Mucosa of rectum (tissue), 2 donors: Measurements from ENCODE around the gene CAMTA1.

Source experiments
- H3K27ac ChIP-seq, 2 donors: one replicate each; pipeline ENCODE4 v1.7.0; 2013; ENCODE audit warnings: inconsistent platforms in 2 of 2, low read depth in 2 of 2, low read length in 2 of 2
- H3K27me3 ChIP-seq, 2 donors: one replicate each; pipeline ENCODE4 v1.7.0; 2013; ENCODE audit warnings: low read length in 2 of 2; ENCODE audit not compliant: control insufficient read depth in 2 of 2, insufficient read depth in 2 of 2
- H3K36me3 ChIP-seq, 2 donors: one replicate each; pipeline ENCODE4 v1.7.0; 2013; ENCODE audit warnings: low read length in 2 of 2; ENCODE audit not compliant: control insufficient read depth in 2 of 2, insufficient read depth in 2 of 2
- H3K4me1 ChIP-seq, 2 donors: one replicate each; pipeline ENCODE4 v1.7.0; 2013; ENCODE audit warnings: low read length in 2 of 2, mild to moderate bottlenecking in 1 of 2; ENCODE audit not compliant: control insufficient read depth in 2 of 2, insufficient read depth in 2 of 2
- H3K4me3 ChIP-seq, 2 donors: one replicate each; pipeline ENCODE4 v1.7.0; 2013; ENCODE audit warnings: low read length in 2 of 2
- H3K9ac ChIP-seq, 2 donors: one replicate each; pipeline ENCODE4 v1.7.0; 2013; ENCODE audit warnings: low read length in 2 of 2, low read depth in 1 of 2, mild to moderate bottlenecking in 1 of 2
- H3K9me3 ChIP-seq, 2 donors: one replicate each; pipeline ENCODE4 v1.7.0; 2013; ENCODE audit warnings: low read length in 2 of 2; ENCODE audit not compliant: control insufficient read depth in 2 of 2
- donor health status: healthy.
- donor health status: Normal muscosa, but diverticular disease.

CAMTA1 gene

DNA sequence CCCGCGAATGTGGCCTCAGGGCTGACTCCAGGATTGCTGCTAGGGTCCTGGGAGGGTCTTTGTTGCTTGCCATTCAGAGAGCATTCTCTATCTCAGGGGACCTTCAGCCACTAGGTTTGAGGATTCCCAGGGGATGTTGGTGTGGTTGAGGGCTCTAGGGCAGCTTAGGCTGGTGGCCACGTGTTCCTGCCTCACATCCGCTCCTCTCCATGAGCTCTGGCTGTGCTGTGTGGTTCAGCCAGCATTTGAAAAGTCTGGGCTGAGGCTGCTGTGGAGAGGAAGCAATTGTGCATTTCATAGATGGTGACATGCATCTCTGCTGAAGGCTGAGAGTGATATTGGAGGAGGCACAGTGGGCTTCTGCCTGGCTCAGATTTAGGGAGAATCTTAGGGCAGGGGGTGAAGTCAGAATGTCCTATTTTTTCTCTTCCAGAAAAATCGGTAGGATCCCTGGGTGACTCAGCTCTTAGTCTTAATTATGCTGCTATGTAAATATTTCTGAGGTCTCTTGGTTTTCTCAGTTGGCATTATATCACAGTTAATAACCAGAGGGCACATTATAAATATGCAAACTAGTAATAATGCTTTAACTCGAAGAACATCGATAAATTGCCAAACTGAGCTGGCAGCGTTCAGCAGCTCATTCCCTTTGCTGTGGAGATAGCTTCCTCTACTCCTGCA is 182.3 kb downstream of the CAMTA1 start:
- Histone ChIP-seq H3K27me3 (no peaks in the 10 kb centered on the region), H3K36me3 (no peaks in the 10 kb centered on the region), H3K4me1 (peaks cover 7 to 22% of the 10 kb centered on the region in 2 donors), H3K9ac (no peak overlapping the region), H3K4me3 (no peak overlapping the region), H3K27ac (no peak overlapping the region), H3K9me3 (no peaks in the 10 kb centered on the region)

DNA sequence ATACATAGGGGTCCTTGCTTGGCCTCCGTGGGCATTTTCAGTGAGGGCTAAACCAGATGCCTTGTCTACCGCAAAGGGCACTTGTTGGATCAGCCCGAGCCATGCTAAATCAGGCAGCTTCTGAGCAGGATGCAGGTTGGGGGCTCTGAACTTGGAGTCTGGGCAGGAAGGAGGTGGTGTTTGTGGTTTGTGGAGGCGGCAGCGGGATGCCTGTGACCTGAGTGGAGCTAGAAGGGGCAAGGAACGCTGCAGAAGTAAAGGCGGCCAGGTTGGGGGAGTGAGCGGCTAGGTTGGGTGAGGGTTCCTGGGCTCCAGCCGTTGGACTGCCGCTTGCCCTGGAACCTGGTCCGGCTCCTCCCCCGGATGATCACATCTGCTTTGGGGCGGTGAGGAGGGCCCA is 183.9 kb downstream of the CAMTA1 start:
- no peaks in the 10 kb centered on the region for H3K36me3 ChIP-seq
- H3K9ac ChIP-seq = no peak overlapping the region
- no peak overlapping the region for H3K27ac ChIP-seq
- H3K27me3 ChIP-seq = no peaks in the 10 kb centered on the region
- no peaks in the 10 kb centered on the region for H3K9me3 ChIP-seq
- peaks cover 7 to 13% of the 10 kb centered on the region in 2 donors for H3K4me1 ChIP-seq
- H3K4me3 ChIP-seq = no peak overlapping the region

- Histone ChIP-seq H3K36me3 (no peaks in the 10 kb centered on the region), H3K27me3 (no peaks in the 10 kb centered on the region)
Measured at GRCh38 chr1:6969762-6970161, 184.5 kb downstream of the CAMTA1 start.

DNA sequence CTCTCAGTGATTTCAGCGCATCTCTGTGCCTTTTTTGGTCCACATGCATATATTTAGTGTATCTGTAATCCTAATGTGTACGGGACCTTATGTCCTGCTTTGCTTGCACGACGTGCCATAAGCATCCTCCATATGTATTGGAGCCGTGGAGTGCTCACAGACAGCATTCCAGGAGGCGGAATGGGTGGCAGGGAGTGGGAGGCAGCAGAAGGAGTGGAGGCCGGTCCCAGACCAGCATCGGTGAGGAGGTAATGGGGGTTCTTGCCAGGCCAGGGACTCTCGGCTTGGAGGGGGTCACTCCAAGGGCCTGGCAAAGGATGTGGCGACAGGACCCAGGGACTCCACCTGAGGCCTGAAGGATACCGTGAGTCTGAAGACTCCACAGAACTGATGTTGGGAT is 185.0 kb downstream of the CAMTA1 start:
- Histone ChIP-seq H3K9me3 (no peaks in the 10 kb centered on the region), H3K27ac (no peak overlapping the region), H3K36me3 (no peaks in the 10 kb centered on the region), H3K9ac (no peak overlapping the region), H3K4me3 (no peak overlapping the region), H3K27me3 (no peaks in the 10 kb centered on the region), H3K4me1 (peaks cover 2 to 6% of the 10 kb centered on the region in 2 donors)

More at GRCh38 chr1:6969762-6970161, 184.5 kb downstream of the CAMTA1 start:
- Histone ChIP-seq H3K9ac (no peak overlapping the region), H3K27ac (no peak overlapping the region), H3K9me3 (no peaks in the 10 kb centered on the region), H3K4me3 (no peak overlapping the region), H3K4me1 (peaks cover 7 to 11% of the 10 kb centered on the region in 2 donors)

GRCh38 chr1:6971048-6971447 is 185.8 kb downstream of the CAMTA1 start:
- H3K4me1 ChIP-seq = no peaks in the 10 kb centered on the region
- H3K9ac ChIP-seq = no peak overlapping the region
- H3K9me3 ChIP-seq = no peaks in the 10 kb centered on the region
- no peak overlapping the region for H3K27ac ChIP-seq
- H3K36me3 ChIP-seq = no peaks in the 10 kb centered on the region
- H3K4me3 ChIP-seq = no peak overlapping the region
- no peaks in the 10 kb centered on the region for H3K27me3 ChIP-seq

GRCh38 chr1:6971699-6972098 is 186.4 kb downstream of the CAMTA1 start:
- no peak overlapping the region for H3K27ac ChIP-seq
- no peak overlapping the region for H3K9ac ChIP-seq
- no peaks in the 10 kb centered on the region for H3K36me3 ChIP-seq
- no peaks in the 10 kb centered on the region for H3K27me3 ChIP-seq
- no peaks in the 10 kb centered on the region for H3K4me1 ChIP-seq
- H3K9me3 ChIP-seq = no peaks in the 10 kb centered on the region
- H3K4me3 ChIP-seq = no peak overlapping the region

- no peaks in the 10 kb centered on the region for H3K36me3 ChIP-seq
- H3K4me3 ChIP-seq = no peak overlapping the region
- no peaks in the 10 kb centered on the region for H3K9me3 ChIP-seq
- no peak overlapping the region for H3K9ac ChIP-seq
- no peak overlapping the region for H3K27ac ChIP-seq
- no peaks in the 10 kb centered on the region for H3K27me3 ChIP-seq
- no peaks in the 10 kb centered on the region for H3K4me1 ChIP-seq
Measured at GRCh38 chr1:6972399-6972798, 187.1 kb downstream of the CAMTA1 start.

DNA sequence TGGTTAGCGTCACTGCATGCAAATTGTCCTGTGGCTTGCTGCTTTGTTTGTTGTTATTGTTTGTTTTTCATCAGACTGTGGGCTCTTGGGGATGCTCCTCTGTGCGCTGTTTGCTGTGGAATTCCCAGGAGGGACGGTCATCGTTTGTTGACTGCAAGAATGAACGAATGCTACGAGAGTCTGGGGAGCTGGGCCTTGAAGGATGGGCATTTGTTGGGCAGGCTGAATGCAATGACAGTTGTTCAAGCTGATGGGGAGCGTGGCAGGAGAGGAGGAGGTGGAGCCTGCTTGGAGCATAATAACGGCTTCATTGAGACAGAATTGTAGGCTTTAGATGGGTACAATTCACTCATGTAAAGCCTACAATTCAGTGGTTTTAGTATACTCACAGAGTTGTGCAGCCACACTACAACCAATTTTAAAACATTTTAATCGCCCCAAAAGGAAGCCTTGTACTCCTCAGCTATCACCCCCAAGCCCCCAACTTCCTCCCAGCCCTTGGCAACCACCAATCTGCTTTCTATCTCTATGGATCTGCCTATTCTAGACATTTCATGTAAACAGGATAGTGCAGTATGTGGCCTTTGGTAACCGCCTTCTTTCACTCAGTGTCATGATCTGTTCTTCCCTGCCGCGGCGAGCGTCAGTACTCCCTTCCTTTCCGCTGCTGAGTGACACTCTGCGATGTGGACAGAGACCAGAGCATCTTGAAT is 190.2 kb downstream of the CAMTA1 start:
- H3K36me3 ChIP-seq = no peaks in the 10 kb centered on the region
- H3K9me3 ChIP-seq = no peaks in the 10 kb centered on the region
- H3K9ac ChIP-seq = no peak overlapping the region
- H3K4me3 ChIP-seq = no peak overlapping the region
- H3K27me3 ChIP-seq = no peaks in the 10 kb centered on the region
- no peak overlapping the region for H3K27ac ChIP-seq
- no peaks in the 10 kb centered on the region for H3K4me1 ChIP-seq

- H3K9ac ChIP-seq = no peak overlapping the region
- H3K36me3 ChIP-seq = no peaks in the 10 kb centered on the region
- H3K27ac ChIP-seq = no peak overlapping the region
- no peaks in the 10 kb centered on the region for H3K9me3 ChIP-seq
- H3K4me3 ChIP-seq = no peak overlapping the region
- H3K27me3 ChIP-seq = no peaks in the 10 kb centered on the region
- no peaks in the 10 kb centered on the region for H3K4me1 ChIP-seq
Measured at GRCh38 chr1:6976044-6976375, 190.8 kb downstream of the CAMTA1 start.

DNA sequence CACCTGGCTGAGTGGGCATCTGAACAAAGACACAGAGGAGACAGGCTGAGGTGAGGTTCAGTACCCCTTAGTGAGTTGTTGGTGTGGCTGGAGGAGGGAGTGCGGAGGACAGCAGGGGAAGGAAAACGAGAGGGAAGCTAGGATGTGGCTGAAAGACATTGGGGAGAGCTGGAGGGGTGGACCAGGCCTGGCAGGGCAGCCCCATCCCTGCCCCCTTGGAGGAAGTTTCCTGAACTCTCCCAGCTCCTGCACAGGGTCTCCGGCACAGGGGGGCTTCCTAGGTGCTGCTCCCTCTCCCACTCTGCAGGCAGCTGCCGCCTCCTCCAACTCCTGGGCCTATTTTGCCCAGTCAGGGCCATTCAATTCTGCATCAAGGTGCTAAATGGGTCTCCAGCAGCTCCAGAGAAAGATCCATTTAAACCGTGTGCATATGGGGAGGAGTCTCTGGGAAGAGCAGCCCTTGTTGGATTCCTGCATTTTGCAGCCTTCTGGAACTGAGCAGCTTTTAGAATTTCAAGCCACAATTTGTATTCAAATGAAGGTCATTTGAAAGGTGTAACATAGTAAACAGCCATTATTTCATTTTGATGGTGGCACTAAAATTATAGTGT is 193.9 kb downstream of the CAMTA1 start:
- no peaks in the 10 kb centered on the region for H3K36me3 ChIP-seq
- H3K9me3 ChIP-seq = no peaks in the 10 kb centered on the region
- no peaks in the 10 kb centered on the region for H3K27me3 ChIP-seq
- H3K4me3 ChIP-seq = no peak overlapping the region
- H3K9ac ChIP-seq = no peak overlapping the region
- H3K27ac ChIP-seq = no peak overlapping the region
- no peaks in the 10 kb centered on the region for H3K4me1 ChIP-seq
